Measurements from ENCODE around the gene RAC2.

GRCh38 chr22:37260155-37260795, 16.2 kb upstream of the RAC2 start:
- TF ChIP-seq POLR2A (IDR thresholded peaks at IDR 0.05; ENCODE audit: low read depth, low read length) = no peak
- no peak for TF ChIP-seq TAF1 (IDR thresholded peaks at IDR 0.05; ENCODE audit: borderline replicate concordance, low read depth, low read length)
- no peak for TF ChIP-seq POLR2AphosphoS5 (IDR thresholded peaks at IDR 0.05; ENCODE audit: low read depth, low read length)
